Epithelial cell of proximal tubule (primary cell): ENCODE measurements around the gene LMO2. TPM values are rescaled to one million over a fixed set of nuclear protein-coding genes. Genes with fewer than 3 reads are reported as not detected.
"Not testable (repeated sequence)": the region's sequence is repeated elsewhere in the genome, so short reads cannot be mapped to it uniquely, and the experiment has no call there.

ENCODE experiments used
- DNase-seq: peaks from one replicate; pipeline ENCODE4 v3.0.0-alpha.2; 2011; ENCODE audit warnings: low read depth
- H3K4me3 ChIP-seq: 2 replicates; pipeline ENCODE4 v1.5.1; 2011; ENCODE audit warnings: low read depth, mild to moderate bottlenecking, low read length
- total RNA-seq: library from RNA; depleted of rRNA; stranded (reverse); fragments of >200 nt; gene quantifications from 2 replicates; pipeline ENCODE4 v1.2.3, GENCODE V29; 2015
- TF ChIP-seq, protein P1 (sequence below): conservative IDR thresholded peaks from 2 replicates; pipeline ENCODE4 v1.5.1; 2012; ENCODE audit warnings: low read depth, mild to moderate bottlenecking, low read length

Gene LMO2
- total RNA-seq, 1 donor from 2014 or later: 1.5 TPM

DNA sequence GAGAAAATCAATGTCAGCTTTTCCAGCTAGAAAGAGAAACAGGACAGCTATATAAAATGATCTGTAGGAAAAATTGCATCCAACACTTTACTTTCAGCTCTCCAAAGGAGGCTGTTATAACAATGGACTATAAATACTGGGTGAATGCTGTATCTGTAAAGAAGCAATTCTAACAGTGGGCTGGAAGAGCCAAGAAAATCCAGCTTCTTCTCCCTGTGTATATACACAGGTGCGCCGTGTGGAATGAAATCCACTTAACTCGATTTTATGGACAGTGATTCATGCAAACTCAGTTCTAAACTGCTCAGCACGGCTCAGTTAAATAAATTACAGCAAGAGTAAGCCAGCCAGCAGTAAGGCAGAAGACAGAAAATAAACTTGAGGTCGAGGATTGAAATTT, 32.5 kb upstream of the LMO2 start:
- TF ChIP-seq, protein P1, sequence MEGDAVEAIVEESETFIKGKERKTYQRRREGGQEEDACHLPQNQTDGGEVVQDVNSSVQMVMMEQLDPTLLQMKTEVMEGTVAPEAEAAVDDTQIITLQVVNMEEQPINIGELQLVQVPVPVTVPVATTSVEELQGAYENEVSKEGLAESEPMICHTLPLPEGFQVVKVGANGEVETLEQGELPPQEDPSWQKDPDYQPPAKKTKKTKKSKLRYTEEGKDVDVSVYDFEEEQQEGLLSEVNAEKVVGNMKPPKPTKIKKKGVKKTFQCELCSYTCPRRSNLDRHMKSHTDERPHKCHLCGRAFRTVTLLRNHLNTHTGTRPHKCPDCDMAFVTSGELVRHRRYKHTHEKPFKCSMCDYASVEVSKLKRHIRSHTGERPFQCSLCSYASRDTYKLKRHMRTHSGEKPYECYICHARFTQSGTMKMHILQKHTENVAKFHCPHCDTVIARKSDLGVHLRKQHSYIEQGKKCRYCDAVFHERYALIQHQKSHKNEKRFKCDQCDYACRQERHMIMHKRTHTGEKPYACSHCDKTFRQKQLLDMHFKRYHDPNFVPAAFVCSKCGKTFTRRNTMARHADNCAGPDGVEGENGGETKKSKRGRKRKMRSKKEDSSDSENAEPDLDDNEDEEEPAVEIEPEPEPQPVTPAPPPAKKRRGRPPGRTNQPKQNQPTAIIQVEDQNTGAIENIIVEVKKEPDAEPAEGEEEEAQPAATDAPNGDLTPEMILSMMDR: no peak
- no peak for DNase-seq
- H3K4me3 ChIP-seq: no peak overlapping the region

DNA sequence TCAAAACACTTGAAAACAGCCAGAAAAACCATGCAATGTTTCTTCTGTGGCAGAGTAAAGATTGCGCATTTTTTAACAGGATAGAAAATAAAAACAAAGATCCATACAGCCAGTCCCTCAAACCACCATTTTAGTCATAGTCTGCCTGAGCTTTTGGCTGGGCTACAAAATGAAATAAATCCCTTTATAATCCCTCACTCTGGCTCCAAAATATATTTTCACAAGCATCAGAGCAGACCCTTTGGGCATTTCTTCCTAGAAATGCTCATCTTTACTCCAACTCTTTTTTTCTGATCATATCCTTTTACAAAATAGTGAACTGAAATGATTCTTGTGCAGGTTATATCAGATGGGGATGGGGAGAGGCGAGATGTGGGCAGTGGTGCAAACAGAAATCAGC, 31.8 kb upstream of the LMO2 start:
- TF ChIP-seq, protein P1: no peak
- DNase-seq: no peak
- H3K4me3 ChIP-seq: no peak overlapping the region

DNA sequence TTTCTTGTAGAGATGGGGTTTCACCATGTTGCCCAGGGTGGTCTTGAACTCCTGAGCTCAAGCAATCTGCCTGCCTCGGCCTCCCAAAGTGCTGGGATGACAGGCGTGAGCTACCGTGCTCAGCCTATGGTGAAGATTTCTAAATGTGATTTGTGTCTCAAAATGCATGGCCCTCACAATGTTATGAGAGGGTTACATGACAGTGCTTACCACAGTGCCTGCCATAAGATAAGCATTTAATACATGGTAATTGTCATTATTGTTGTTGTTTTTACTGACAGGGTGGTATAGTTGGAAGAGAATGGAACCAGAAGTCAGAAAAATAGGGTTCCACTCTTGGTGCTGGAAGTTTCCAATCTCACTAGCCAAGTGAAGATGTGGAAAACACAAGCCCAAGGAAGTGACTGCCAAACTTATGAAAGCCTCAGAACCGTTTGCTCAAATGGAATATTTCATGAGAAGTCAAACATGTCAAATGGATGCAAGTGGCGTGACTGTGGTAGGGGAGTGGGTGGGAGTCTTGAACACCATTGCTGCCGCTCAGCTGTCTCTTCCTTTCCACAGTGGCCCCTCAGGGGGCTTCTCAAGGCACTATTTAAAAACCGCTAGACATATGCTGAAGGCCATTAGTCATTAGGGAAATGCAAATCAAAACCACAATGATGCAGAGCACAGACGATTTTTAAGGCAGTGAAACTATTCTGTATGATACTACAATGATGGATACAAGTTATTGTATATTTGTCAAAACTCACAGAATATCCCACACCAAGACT, 29.1 kb upstream of the LMO2 start:
- DNase-seq: no peak
- H3K4me3 ChIP-seq: no peak overlapping the region
- TF ChIP-seq, protein P1: no peak

DNA sequence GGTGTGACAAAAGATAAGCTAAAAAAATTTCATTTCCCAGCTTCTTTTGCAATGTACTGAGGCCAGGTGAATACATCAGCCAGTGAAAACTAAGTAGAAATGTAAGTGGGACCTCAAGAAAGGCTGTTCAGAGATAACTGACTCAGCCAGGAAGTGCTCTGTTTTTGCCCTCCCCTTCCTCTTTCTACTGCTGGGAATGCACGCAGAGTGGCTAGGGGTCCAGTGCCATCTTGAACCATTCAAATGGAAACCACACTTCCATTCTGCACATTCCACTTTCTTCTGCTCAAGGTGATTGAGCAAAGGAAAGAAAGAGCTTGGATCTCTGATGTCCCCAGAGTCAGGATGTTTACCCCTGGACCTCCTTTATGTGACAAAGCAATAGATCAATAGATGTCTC, 27.8 kb upstream of the LMO2 start:
- TF ChIP-seq, protein P1: no peak
- DNase-seq: no peak
- no peak overlapping the region for H3K4me3 ChIP-seq

DNA sequence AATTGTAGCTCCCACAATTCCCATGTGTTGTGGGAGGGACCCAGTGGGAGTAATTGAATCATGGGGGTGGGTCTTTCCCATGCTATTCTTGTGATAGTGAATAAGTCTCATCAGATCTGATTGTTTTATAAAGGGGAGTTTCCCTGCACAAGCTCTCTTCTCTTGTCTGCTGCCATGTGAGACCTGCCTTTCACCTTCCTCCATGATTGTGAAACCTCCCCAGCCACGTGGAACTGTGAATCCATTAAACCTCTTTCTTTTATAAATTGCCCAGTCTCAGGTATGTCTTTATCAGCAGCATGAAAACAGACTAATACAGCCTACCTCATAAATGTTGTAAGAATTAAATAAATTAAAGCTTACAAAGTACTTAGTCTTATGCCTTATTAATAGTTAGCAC, 25.5 kb upstream of the LMO2 start:
- H3K4me3 ChIP-seq, DNase-seq: not testable (repeated sequence)

DNA sequence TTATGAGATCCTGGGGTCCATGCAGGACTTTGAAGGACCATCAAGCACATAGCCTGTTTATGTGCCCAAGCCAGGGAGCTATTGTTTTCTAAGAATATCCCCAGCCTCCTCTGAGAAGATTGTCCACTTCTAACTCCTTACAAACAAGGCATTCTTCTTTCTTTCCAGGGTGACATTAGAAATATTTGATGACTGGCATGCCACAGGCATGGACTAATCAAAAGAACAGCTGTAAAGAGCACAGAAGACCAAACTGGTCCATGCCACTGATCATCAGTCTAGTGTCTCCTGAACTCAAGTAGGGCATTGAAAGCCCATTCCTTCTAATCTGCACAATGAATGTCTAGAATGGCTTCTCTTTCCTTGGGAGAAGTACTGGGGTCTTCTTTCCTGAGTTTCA, 24.9 kb upstream of the LMO2 start:
- TF ChIP-seq, protein P1: no peak
- no peak for DNase-seq

DNA sequence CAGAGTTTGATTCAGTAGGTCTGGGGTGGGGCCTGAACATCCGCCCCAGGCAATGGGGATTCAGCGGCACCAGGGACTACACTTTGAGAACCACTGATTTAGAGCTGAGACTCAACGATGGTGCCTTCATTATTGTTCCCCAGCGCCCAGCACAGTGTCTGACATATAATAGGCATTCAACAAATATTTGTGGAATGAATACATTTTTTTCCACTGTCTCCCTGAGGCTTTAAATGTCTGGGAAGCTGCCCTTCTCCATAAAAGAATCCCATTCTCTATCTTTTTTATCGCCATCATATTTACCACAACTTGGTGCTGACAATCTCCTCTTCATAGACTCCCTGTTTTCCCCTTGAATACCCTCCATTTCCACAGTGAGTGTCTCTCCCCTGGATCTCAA, 23.6 kb upstream of the LMO2 start:
- H3K4me3 ChIP-seq: no peak overlapping the region
- DNase-seq: no peak
- TF ChIP-seq, protein P1: no peak

More for the DNA sequence above, 24.9 kb upstream of the LMO2 start:
- no peak overlapping the region for H3K4me3 ChIP-seq
